ENCODE data around the gene ACBD6.

ACBD6 gene

DNA sequence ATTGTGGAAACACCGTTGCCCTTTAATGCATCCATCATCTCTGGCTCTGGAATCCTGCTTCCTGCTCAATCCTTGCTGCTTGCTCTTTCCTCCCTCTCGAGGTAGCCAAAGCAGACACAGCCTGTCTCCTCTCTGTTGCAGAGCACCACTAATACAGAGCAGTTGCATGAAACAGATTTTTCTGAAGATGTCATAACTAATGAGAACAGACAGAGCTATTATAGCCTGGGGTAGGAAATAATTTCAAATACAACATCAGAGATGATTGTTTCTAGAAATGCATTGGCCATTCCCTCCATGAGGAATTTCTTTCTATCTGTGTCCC lies 23.3 kb upstream of the ACBD6 start:
- DNase-seq (ENCODE audit: low read depth), result no peak

DNA sequence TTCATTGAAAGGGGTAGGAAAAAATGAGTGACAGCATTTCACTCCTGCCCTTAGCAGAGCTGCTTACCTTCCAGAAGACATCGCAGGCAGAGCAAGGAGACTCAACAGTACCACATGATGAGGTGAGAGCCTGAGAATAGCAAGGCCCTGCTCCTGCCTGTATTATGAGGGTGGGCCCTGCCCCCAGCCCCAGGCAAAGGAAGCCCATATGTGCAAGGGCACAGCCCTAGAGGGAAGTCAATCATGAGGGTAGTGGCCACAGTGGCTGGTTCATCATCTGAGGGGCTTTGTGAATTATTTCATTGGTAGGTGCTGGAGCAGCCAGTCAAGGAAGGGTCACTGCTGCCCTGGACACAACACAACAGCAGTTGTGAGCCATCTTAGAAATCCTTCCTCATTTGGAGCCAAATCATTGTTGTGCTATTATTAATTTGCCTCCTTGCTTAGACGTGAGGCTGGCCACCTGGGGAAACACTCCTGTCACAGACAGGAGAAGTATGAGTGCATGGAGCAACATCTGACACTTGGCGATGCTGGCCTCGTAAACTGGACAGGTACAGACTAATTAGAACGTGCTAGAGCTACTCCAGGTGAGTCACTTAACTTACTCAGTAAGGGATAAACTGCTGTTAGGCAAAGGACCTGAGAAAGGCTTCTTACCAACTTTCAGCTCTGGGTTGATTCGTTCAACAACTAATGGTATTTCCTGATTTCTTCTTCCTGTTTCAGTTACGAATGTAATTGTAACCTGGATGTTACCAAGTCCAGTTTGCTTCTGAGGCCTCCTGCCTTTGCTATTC lies 22.7 kb upstream of the ACBD6 start:
- no peak for DNase-seq (ENCODE audit: low read depth)

DNA sequence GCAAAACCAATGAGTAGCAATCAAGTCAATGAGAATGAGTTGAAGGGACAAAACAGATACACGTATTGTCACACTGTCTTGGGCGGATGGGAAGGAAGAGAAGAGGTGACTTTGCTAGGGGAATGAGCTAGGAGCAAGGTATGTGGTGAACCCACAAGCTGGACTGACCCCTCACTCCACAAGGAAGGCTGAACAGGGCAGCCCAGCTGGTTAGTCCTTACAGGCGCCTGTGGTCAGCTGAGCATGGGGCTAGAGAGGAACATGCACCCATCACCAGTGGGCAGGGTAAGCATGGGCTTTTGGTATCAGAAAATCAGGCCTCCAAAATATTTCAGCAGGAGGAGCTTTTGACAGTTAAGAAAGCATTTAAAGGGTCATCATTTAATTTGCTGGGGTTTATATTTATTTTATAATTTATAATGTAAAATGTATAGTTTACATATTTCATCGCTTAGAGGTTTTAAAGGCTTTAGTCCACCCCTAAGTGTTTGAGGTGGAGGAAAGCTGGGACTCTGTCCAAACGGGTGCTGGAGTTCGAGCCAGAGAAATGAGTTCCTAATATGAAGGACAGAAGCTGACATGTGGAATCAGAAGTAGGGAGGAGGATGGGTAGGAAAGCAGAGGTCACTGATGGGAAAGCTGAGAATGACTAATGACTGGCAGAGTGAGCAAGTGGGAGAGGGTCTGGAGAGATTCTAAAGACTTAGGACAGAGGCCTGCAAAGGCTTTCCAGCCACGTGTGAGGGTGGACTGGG lies 22.0 kb upstream of the ACBD6 start:
- DNase-seq (ENCODE audit: low read depth), result no peak

DNA sequence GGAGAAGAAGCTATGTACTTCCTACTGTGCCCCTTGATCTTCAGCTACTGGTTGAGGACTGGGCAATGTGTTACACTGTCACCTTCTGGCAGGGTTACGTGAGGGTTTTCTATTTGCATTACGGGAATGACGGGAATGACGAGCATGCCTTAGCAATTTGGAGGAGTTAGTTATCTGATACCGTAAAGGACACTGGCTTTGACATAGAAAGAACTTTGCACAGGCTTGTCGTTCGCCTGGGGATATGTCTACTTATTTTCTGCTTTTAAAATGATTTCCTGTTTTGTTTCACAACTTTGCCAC lies 19.8 kb upstream of the ACBD6 start:
- no peak for DNase-seq (ENCODE audit: low read depth)

DNA sequence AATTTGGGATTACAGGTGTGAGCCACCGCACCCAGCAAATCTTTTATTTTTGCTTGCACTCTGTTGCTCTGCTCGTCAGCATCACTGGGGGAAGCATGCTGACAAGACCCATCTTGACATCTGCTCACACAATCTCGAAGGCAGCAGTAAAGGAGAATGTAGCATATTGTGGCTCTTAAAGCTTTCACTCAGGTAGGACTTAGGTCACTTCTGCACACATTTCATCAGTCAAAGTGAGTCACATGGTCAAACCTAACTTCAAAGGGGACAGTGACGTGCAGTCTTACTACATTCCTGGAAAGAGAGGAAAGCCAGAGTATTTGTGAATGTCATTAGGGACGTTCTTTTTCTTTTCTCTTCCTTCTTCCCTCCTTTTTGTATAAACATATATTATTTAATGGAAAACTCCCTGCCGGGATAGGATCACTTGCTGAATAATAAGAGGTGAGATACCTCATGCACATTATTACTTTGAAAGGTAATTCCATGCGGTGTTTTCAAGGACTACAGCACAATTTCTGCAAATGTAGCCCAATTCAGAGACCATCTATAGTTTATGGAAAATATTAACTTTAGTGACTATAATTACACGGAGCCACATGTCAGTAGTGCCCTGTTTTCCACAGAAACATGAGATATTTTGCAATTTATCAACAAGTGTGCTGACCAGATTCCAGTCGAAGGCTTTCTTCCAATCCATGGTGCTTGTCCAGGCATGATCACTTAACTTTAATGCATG lies 19.3 kb upstream of the ACBD6 start:
- DNase-seq (ENCODE audit: low read depth), result no peak

DNA sequence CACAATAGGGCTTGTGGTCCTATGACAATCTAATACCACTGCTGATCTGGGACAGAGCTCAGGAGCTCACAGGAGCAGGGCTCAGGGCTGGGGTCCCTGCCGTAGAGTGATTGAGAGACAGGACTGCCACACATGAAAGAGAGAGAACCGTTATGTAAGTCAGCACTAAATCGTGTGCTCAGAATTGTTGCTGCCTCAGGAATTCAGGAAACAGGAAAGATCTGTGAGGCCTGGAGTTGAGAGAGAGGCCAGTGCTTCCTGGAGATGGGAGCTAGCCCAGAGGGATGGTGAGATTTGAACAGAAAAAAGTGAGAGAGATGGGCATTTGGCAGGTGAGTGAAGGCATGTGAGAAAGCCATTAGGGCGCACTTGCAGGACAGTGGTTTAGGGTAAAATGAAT lies 17.5 kb upstream of the ACBD6 start:
- no peak for DNase-seq (ENCODE audit: low read depth)

DNA sequence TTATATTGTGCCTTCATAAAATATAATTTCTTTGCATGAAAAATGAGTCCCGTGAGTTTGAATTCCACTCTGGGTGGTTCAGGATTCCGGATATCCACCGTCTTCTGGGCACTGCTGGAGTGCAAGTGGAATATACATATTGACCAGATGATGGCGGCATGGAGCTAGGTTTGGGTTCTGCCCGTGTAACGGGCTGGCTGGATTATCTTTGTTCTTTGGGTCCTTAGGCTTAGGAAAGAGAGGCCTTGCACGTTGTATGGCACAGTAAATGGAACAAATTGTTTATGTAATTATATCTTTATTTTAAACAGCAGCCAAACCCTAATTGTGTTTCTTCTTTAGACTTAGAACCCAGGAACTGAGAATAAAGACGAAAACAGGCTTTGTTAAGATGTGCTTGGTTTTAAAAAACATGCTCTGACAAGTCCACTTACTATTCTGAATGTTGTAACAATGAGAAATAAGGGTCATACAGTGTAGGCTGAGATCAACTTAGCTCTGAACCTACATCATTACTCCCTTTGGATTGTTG lies 13.5 kb upstream of the ACBD6 start:
- peak; percentile 30 for DNase-seq (ENCODE audit: low read depth)

DNA sequence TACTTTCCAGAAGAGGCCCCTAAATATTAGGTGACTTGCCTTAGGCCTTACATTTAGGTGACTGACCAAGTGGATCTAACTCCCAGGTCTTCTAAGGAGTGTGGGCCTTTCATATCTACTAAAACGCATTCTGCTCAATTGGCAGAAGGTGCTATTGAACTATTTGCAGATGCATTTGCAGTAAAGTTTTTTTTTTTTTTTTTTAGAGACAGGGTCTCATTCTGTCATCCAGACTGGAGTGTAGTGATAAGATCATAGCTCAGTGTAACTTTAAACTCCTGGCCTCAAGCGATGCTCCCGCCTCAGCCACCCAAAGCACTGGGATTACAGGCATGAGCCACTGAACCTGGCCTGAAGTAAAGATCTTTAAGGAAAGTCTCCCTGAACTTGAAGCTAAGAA lies 13.0 kb upstream of the ACBD6 start:
- DNase-seq (ENCODE audit: low read depth), result no peak

DNA sequence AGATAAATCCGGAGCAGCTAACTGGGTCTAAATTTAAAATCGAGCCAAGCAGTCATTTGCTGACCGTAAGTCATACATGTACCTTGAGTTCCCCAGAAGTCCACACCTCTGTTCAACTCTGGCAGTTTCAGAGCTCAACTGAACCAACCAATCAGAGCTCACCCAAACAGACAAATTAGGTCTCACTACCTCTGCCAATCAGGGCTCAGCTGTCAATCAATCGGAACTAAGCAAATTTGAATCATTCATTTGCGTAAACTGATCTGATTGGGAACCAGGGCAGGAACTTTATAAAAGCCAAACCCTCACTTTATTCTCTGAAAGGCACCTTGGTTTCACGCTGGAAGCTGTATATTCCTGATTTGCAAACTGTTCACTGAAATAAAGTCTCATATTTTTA lies 11.2 kb upstream of the ACBD6 start:
- no peak for DNase-seq (ENCODE audit: low read depth)

DNA sequence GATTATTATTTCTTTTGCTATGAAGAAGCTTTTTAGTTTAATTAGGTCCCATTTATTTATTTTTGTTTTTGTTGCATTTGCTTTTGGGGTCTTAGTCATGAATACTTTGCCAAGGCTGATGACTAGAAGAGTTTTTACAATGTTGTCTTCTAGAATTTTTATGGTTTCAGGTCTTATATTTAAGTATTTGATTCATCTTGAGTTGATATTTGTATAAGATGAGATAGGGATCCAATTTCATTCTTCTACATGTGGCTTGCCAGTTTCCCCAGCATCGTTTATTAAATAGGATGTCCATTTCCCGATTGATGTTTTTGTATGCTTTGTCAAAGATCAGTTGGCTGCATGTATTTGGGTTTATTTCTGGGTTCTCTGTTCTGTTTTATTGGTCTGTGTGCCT lies 8.5 kb upstream of the ACBD6 start:
- DNase-seq (ENCODE audit: low read depth), result no peak

DNA sequence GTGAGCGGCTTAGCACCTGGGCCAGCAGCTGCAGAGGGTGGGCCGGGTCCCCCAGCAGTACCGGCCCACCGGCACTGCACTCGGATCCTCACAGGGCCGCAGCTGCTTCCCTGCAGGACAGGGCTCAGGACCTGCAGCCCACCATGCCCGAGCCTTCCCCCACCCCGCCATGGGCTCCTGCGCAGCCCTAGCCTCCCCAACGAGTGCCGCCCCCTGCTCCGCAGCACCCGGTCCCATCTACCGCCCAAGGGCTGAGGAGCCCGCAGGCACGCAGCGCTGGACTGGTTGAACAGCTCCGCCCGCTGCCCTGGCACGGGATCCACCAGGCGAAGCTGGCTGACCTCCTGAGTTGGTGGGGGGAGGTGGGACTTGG lies 6.3 kb upstream of the ACBD6 start:
- no peak for DNase-seq (ENCODE audit: low read depth)

DNA sequence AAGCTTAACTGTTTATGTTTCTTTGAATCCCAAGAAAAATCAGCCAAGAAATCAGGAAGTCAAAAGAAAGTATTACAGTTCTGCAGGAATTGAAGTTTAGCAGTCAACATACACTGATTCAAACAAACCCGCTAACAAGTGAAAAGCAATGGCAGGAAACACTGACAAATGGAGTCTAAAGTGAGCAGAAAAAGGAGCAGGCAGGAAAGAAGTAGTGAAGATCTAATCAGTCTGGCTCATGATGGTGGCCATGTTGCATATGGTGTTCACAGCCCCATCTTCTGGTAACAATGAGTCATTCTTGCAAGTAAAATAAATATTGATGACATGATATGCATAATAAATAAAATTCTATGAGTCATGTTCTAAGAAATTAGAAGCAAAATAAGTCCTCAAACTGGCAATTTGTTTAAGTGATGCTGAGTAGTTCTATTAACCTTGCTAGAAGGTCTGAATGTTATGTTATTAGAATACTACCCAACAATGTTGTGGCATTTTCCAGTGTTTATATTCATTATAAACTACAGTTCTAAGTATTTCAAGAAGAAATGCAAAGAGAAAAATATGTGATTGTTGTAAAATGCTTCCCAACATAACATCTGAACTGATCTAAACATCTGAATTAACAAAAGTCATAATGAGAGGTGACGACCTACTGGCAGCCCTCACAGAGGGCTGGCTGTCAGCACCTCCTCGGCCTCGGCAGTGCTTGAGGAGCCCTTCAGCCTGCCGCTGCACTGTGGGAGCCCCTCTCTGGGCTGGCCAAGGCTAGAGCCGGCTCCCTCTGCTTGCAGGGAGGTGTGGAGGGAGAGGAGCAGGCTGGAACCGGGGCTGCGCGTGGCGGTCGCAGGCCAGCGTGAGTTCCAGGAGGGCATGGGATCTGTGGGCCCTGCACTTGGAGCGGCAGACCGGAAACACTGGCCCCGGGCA lies 5.7 kb upstream of the ACBD6 start:
- DNase-seq (ENCODE audit: low read depth), result no peak

DNA sequence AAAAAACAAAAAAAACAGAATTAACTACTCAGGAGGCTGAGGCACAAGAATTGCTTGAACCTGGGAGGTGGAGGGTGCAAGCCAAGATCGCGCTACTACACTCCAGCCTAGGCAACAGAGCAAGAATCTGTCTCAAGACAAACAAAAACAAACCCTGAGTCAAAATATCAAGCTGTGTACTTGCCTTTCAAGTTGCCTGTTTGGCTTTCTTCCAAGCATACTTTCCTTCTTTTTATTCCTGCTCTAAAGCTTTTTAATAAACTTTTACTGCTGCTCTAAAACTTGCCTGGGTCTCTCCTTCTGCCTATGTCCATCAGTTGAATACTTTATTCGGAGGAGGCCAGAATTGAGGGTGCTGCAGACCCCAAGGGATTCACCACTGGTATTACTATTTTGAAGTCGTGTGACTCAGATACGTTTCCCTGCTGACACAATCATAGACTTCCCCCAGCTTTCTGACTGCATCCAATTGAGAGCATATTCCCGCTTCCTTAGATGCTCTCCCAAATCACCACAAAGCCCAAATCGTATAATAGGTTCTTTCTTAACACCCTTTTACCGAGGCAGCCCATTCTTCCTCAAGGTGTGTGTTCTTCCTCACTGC lies 3.5 kb upstream of the ACBD6 start:
- no peak for DNase-seq (ENCODE audit: low read depth)

DNA sequence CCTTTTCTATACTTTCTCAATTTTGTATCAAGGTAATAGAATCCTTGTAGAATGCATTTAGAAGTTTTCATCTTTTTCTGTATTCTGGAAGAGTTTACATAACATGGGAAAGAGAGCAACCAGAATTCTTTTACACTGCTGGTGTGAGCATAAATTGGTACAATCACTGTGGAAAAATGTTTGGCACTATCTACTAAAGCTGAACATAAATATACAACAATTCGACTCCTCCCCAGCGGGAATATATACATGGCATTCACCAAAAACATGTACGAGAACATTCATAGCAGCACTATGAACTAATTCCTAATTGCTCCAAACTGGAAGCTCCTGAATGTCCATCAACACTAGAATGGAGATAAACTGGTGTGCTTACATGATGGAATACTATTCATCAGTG lies 1.8 kb upstream of the ACBD6 start:
- DNase-seq (ENCODE audit: low read depth), result no peak

DNA sequence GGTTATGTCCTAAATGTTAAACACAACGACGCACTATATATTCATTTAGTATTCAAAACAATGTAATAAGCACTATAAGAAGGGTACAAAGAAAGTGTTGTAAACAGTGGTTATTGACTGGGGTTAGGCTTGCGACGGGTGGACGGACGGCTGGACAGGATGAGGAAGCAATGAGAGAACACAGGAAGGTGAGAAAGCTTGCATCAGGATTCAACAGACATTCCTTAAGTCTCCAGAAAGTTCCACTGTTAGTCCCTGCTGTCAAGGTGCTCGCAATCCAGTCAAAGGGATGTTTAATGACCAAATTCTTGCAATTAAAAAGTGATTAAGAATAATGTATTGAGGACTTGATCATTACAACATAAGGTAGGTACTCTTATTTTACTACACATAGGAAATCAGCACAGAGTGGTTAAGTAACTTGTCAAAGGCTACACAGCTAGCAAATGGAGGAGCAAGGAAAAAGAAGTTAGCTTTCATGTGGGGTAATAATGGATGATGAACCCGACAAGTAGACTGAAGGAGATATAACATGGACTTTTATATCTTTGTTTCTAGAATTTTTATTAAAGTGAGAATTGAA lies 994 bp upstream of the ACBD6 start:
- DNase-seq (ENCODE audit: low read depth), result no peak

DNA sequence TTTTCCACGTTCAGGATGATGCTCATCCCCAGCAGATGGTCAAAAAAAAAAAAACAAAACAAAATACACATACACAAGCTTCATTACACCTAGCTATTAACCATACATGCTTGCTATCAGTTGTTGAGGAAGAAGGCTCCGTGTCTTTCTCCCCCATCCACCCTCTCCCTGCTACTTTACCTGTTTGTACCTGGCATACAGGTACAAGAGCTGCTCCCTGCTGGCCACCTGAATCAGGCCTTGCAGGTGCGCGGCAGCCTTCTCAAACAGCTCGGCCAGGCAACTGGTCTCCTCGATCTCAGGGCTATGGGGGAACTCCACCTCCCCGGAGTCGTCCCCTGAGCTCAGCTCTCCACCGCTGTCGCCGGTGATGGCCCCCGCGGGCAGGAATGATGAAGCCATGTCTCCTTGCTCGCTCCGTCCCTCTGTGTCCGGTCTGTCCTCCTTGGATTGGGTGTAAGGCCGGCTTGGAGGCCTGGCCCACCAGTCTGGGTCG lies 464 bp downstream of the ACBD6 start:
- peak; percentile 18 for DNase-seq (ENCODE audit: low read depth)

DNA sequence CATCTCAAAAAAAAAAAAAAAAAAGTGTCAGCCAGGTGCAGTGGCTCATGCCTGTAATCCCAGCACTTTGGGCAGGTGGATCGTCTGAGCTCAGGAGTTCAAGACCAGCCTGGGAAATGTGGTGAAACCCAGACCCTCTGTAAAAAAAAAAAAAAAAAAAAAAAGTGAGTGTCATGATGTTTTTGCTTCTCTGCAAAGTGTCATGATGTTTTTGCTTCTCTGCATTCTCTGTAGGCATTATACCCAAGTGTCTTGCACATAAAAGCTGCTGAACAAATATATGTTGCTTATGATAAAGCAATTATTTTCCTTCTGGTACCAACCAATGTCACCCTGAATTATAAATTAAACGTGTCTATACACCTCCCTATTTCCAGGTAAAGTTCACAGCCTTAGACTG lies 1.7 kb downstream of the ACBD6 start:
- DNase-seq (ENCODE audit: low read depth), result no peak

DNA sequence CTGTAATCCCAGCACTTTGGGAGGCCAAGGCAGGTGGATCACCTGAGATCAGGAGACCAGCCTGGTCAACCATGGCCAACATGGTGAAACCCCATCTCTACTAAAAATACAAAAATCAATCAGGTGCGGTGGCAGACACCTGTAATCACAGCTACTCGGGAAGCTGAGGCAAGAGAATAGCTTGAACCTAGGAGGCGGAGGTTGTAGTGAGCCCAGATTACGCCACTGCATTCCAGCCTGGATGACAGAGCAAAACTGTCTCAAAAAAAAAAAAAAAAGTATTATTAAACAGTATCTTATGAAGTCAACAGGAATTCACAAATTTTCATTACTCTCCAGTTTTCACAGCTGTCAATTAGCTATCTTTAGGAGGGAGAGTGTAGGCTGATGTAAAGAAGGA lies 3.8 kb downstream of the ACBD6 start:
- no peak for DNase-seq (ENCODE audit: low read depth)

DNA sequence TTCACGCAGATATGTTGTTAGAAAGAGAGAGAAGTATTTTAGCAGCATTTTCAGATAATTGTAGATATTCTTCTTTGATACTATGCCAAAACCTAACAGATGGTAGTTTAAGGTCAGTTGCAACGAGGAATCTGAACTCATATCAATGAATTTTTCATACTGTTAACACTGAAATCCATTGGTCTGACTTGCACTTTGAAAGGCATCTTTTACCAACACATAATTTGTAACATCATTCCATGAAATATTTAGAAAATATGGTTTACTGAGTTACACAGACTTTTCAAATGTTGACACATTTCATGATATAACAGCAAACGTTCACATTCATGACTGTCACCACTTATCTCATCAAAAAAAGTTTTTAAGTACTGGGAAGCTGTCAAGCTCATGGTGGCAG lies 4.6 kb downstream of the ACBD6 start:
- no peak for DNase-seq (ENCODE audit: low read depth)

DNA sequence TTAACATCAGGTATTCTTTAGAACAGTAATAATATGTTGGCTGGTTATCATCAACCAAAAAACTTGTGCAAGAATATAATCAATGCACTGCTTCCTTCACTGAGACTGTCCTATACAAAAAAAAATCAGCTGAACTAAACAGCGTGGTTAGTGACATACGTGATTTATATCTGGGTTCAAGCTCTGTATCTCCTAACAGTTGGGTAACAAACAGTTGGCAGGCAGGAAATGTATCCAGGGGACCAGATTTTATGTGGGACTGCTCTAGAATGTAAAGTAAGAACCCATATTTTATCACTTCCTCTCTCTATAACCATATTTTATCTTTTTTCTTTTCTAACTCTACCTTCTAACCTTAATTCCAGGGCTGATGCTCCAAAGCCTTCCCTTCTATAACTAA lies 8.0 kb downstream of the ACBD6 start:
- no peak for DNase-seq (ENCODE audit: low read depth)

DNA sequence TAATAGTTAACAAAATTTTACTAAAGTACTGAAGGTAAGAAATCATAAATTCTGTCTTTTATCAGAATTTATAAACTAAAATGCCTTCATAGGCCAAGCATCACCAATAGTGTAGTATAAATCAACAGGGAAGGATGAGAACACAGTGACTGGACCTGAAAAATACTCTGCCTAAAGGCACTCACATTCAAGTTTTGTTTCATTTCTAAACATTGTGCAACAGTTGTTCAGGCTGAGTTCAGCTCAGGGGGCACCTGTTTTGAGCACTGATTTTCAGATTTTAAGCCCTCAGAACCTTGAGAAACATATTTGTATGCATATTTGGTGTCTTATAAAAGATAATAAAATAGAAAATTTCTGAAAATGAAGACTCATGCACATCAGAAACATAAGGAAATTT lies 12.4 kb downstream of the ACBD6 start:
- no peak for DNase-seq (ENCODE audit: low read depth)
